ENCODE results near the gene TRPM6.

GRCh38 chr9:74874220-74874619 is 13.5 kb downstream of the TRPM6 start:
- TF ChIP-seq CTCF (conservative IDR thresholded peaks at IDR 0.05) (no peak), ZFX (IDR thresholded peaks at IDR 0.05) (no peak)
